PC-3 (cell line): ENCODE measurements around the gene DLG1. TPM values are rescaled to one million over a fixed set of nuclear protein-coding genes. Genes with fewer than 3 reads are reported as not detected.

ENCODE experiments used
- ATAC-seq: fragments of 200-7000 bp; cut with Tn5 transposase; 2 replicates; pipeline ENCODE4 v1.9.1; 2020; ENCODE audit warnings: mild to moderate bottlenecking, moderate library complexity
- BruUV-seq: library from RNA; stranded (reverse); fragments of 400-500 nt; replicated peaks from 2 replicates; lab custom pipeline; 2021; lab: Mats Ljungman, UMichigan
- CTCF ChIA-PET: fragments of 300-600 bp; sonication (Branson Sonifier 250); formaldehyde crosslinking; loops from one replicate; lab custom pipeline; 2022; ENCODE audit warnings: antibody characterized with exemption; lab: Charles Lee
- POLR2A ChIA-PET: fragments of 300-600 bp; sonication (Branson Sonifier 250); formaldehyde crosslinking; loops from one replicate; lab custom pipeline; 2022; ENCODE audit warnings: antibody characterized with exemption; ENCODE audit not compliant: unreplicated experiment; lab: Charles Lee
- DNase-seq: peaks from one replicate; pipeline ENCODE4 v3.0.0-alpha.2; 2015
- H2AFZ ChIP-seq: fragments of 300-600 bp; sonication (generic); 2 replicates; pipeline ENCODE4 v1.6.0; 2016; ENCODE audit warnings: antibody characterized with exemption, low read length
- H3F3A ChIP-seq: fragments of 300-600 bp; sonication (generic); one replicate; pipeline ENCODE4 v1.6.0; 2017; ENCODE audit warnings: antibody characterized with exemption, low read length, control low read depth, mild to moderate bottlenecking; ENCODE audit not compliant: unreplicated experiment
- H3K27ac ChIP-seq: fragments of 300-600 bp; sonication (generic); 2 replicates; pipeline ENCODE4 v1.5.1; 2016; ENCODE audit warnings: mild to moderate bottlenecking, low read length
- H3K27me3 ChIP-seq: fragments of 300-600 bp; sonication (generic); 2 replicates; pipeline ENCODE4 v1.6.1; 2016; ENCODE audit warnings: low read length, mixed read lengths
- H3K36me3 ChIP-seq: fragments of 300-600 bp; sonication (generic); 2 replicates; pipeline ENCODE4 v1.6.1; 2016; ENCODE audit warnings: low read depth, mixed run types, low read length, mixed read lengths
- H3K4me1 ChIP-seq: fragments of 300-600 bp; sonication (generic); 2 replicates; pipeline ENCODE4 v1.5.1; 2016; ENCODE audit warnings: low read length; ENCODE audit not compliant: insufficient read depth
- H3K4me2 ChIP-seq: fragments of 300-600 bp; sonication (generic); 2 replicates; pipeline ENCODE4 v1.6.0; 2016; ENCODE audit warnings: low read length
- H3K4me3 ChIP-seq: fragments of 300-600 bp; sonication (generic); 2 replicates; pipeline ENCODE4 v1.5.1; 2016; ENCODE audit warnings: mild to moderate bottlenecking, low read length, mixed read lengths
- H3K79me2 ChIP-seq: fragments of 300-600 bp; sonication (generic); 2 replicates; pipeline ENCODE4 v1.6.1; 2017; ENCODE audit warnings: low read length, mixed read lengths
- H3K9ac ChIP-seq: fragments of 300-600 bp; sonication (generic); 2 replicates; pipeline ENCODE4 v1.6.0; 2016; ENCODE audit warnings: mild to moderate bottlenecking, low read length
- H3K9me2 ChIP-seq: fragments of 300-600 bp; sonication (generic); replicated peaks from 2 replicates; pipeline ENCODE4 v1.6.1; 2016; ENCODE audit warnings: mixed run types, low read length, mixed read lengths
- H3K9me3 ChIP-seq: fragments of 300-600 bp; sonication (generic); 2 replicates; pipeline ENCODE4 v1.6.1; 2016; ENCODE audit warnings: low read length, mixed read lengths
- H4K20me1 ChIP-seq: fragments of 300-600 bp; sonication (generic); 2 replicates; pipeline ENCODE4 v1.6.1; 2016; ENCODE audit warnings: low read length, mixed read lengths
- CTCF ChIP-seq: fragments of 300-600 bp; sonication (generic); conservative IDR thresholded peaks from 2 replicates; pipeline ENCODE4 v1.5.1; 2017; ENCODE audit warnings: antibody characterized with exemption, low read depth, mild to moderate bottlenecking, low read length
- EZH2 ChIP-seq: fragments of 300-600 bp; sonication (generic); IDR thresholded peaks from one replicate; pipeline ENCODE4 v1.6.1; 2017; ENCODE audit warnings: antibody characterized with exemption, mild to moderate bottlenecking, low read length; ENCODE audit not compliant: unreplicated experiment
- EZH2phosphoT487 ChIP-seq: fragments of 300-600 bp; sonication (generic); IDR thresholded peaks from 2 replicates; pipeline ENCODE4 v1.6.1; 2018; ENCODE audit warnings: mild to moderate bottlenecking, antibody characterized with exemption, low read length, borderline replicate concordance
- intact Hi-C: fragments of 100-400 bp; cut with micrococcal nuclease; formaldehyde crosslinking; loops from 2 replicates; pipeline ENCODE4 v1.9.0; 2023
- total RNA-seq: library from RNA; depleted of rRNA; stranded (reverse); fragments of >200 nt; gene quantifications from 2 replicates; pipeline ENCODE4 v1.2.3, GENCODE V29; 2014

DLG1 gene
- total RNA-seq, 1 experiment from 2014 or later = 60.8 TPM

DNA sequence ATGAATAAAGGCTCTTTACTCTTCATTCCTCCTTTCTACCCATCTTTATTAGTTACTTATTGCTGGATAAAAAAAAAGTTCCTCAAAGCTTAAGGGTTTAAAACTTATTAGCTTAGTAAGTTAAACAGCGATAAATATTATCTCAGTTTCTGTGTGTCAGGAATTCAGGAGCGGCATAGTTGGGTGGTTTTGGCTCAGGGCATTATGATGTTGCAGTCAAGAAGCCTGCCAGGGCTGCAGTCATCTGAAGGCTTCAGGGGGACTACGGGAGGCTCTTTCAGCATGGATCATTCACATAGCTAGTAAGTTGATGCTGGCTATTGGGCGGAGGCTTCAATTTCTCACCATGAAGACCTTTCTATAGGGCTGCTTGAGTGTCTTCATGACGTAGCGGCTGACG is 1.9 kb upstream of the DLG1 start:
- intact Hi-C loops = no loop called here
- CTCF ChIA-PET = no interaction called here

GRCh38 chr3:197298945-197299854 is 788 bp upstream of the DLG1 start:
- Histone ChIP-seq H2AFZ (peak overlapping the region; percentile 97), H3K4me1 (peaks cover 27% of the 10 kb centered on the region), H3K9ac (peak overlapping the region; percentile 91), H3K9me2 (no peaks in the 10 kb centered on the region), H3K4me3 (peak overlapping the region; percentile 86), H3K27me3 (no peaks in the 10 kb centered on the region), H4K20me1 (0 out of 2 replicates have a peak, but pooled peaks cover 8% of the 10 kb centered on the region), H3K4me2 (peak overlapping the region; percentile 88), H3K79me2 (peaks cover 38% of the 10 kb centered on the region), H3K27ac (peak overlapping the region; percentile 84), H3F3A (no peaks in the 10 kb centered on the region), H3K9me3 (no peaks in the 10 kb centered on the region), H3K36me3 (peaks cover 13% of the 10 kb centered on the region)
- no peak for TF ChIP-seq EZH2phosphoT487
- no peak for TF ChIP-seq EZH2
- TF ChIP-seq CTCF = no peak
- ATAC-seq = peak; percentile 54
- CTCF ChIA-PET = interaction anchor here (0.7 kb wide), 1 partner anchor 279 kb away, joined by 4 read pairs; no protein-coding TSS in a partner anchor
- peak; percentile 77 for DNase-seq
- POLR2A ChIA-PET = interaction anchor here (1.0 to 1.8 kb wide), 2 partner anchors 10 kb away, joined by 3 to 20 read pairs; no protein-coding TSS in a partner anchor
- intact Hi-C loops = loop anchor here (1.0 to 5.0 kb wide), 5 partner anchors 10 to 213 kb away; no protein-coding TSS in a partner anchor
- BruUV-seq = TSS peak; percentile 90

More for the DNA sequence above, 1.9 kb upstream of the DLG1 start:
- Histone ChIP-seq H3K9me3 (no peaks in the 10 kb centered on the region), H3K27ac (no peak overlapping the region), H3K4me3 (no peak overlapping the region), H3K9ac (no peak overlapping the region), H3F3A (no peaks in the 10 kb centered on the region), H3K79me2 (peaks cover 26% of the 10 kb centered on the region), H4K20me1 (0 out of 2 replicates have a peak, but pooled peaks cover 8% of the 10 kb centered on the region), H3K4me2 (peak overlapping the region; percentile 88), H2AFZ (no peak overlapping the region), H3K9me2 (no peaks in the 10 kb centered on the region), H3K27me3 (no peaks in the 10 kb centered on the region), H3K36me3 (peaks cover 6% of the 10 kb centered on the region; the same call in 1 of the 2 replicates), H3K4me1 (peaks cover 23% of the 10 kb centered on the region)
- ATAC-seq (no peak), DNase-seq (no peak)
- POLR2A ChIA-PET = no interaction called here
- TF ChIP-seq EZH2phosphoT487 (no peak), CTCF (no peak), EZH2 (no peak)
- BruUV-seq = no TSS peak
